Measurements from ENCODE around the gene PBX3.
A peak's percentile ranks its signal among the peaks of the same experiment; 100 is the strongest.

The PBX3 gene

GRCh38 chr9:125911861-125912644 lies 164.9 kb downstream of the PBX3 start:
- H3K4me3 ChIP-seq (ENCODE audit: low read depth, low read length): no peak overlapping the region
- DNase-seq (ENCODE audit: low read depth): peak; percentile 26
- no peak for TF ChIP-seq CTCF (conservative IDR thresholded peaks at IDR 0.05; ENCODE audit: low read depth, low read length)

- no peak overlapping the region for H3K4me3 ChIP-seq (ENCODE audit: low read depth, low read length)
- no peak for DNase-seq (ENCODE audit: low read depth)
- no peak for TF ChIP-seq CTCF (conservative IDR thresholded peaks at IDR 0.05; ENCODE audit: low read depth, low read length)
Measured at GRCh38 chr9:125912667-125913066, 165.5 kb downstream of the PBX3 start.

- no peak for DNase-seq (ENCODE audit: low read depth)
- H3K4me3 ChIP-seq (ENCODE audit: low read depth, low read length): no peak overlapping the region
- TF ChIP-seq CTCF (conservative IDR thresholded peaks at IDR 0.05; ENCODE audit: low read depth, low read length): no peak
Measured at GRCh38 chr9:125913551-125913950, 166.4 kb downstream of the PBX3 start.

- TF ChIP-seq CTCF (conservative IDR thresholded peaks at IDR 0.05; ENCODE audit: low read depth, low read length): no peak
- no peak overlapping the region for H3K4me3 ChIP-seq (ENCODE audit: low read depth, low read length)
- no peak for DNase-seq (ENCODE audit: low read depth)
Measured at GRCh38 chr9:125914411-125914810, 167.2 kb downstream of the PBX3 start.

- H3K4me3 ChIP-seq (ENCODE audit: low read depth, low read length): no peak overlapping the region
- TF ChIP-seq CTCF (conservative IDR thresholded peaks at IDR 0.05; ENCODE audit: low read depth, low read length): no peak
- DNase-seq (ENCODE audit: low read depth): no peak
Measured at GRCh38 chr9:125915606-125916005, 168.4 kb downstream of the PBX3 start.

GRCh38 chr9:125919565-125919964 lies 172.4 kb downstream of the PBX3 start:
- DNase-seq (ENCODE audit: low read depth): no peak
- TF ChIP-seq CTCF (conservative IDR thresholded peaks at IDR 0.05; ENCODE audit: low read depth, low read length): no peak
- no peak overlapping the region for H3K4me3 ChIP-seq (ENCODE audit: low read depth, low read length)

GRCh38 chr9:125920402-125920801 lies 173.2 kb downstream of the PBX3 start:
- DNase-seq (ENCODE audit: low read depth): no peak
- no peak for TF ChIP-seq CTCF (conservative IDR thresholded peaks at IDR 0.05; ENCODE audit: low read depth, low read length)
- no peak overlapping the region for H3K4me3 ChIP-seq (ENCODE audit: low read depth, low read length)
